ENCODE results near the gene CPB2. TPM values are rescaled to one million over a fixed set of nuclear protein-coding genes. Genes with fewer than 3 reads are reported as not detected.

CPB2 gene
- total and polyA plus RNA-seq, 9 of the 15 experiments (the other 6 are each of a cell fraction or from before 2014, with no cell fraction given): 0.03 to 0.16 (median 0.07) TPM; not detected in 6

DNA sequence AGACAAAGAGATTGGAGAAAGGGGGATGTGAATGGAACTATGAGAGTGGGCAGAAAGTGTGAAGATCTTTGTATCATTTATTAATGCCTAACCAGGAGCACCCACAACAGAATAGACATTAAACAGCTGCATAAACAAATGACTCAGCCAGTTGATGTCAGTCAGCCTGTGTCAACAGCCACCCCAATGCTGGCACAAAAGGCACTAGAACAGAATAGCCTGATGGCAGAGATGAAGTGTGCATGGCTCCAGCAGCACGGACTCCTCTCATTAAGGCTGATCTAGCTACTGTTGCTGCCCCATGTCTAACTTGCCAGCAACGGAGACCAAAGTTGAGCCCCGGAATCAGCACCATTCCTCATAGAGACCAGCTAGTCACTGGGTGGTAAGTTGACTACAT is 7.8 kb downstream of the CPB2 start:
- H3K4me1 ChIP-seq (replicated peaks in 1 of 2; ENCODE audit: control insufficient read depth in 2 of 2, insufficient read depth in 2 of 2, low read length in 2 of 2): peaks cover 0 to 12% of the 10 kb centered on the region in 2 experiments; a peak in 2 of 5 replicates
- H3K4me2 ChIP-seq (ENCODE audit: insufficient read depth, low read length): 0 out of 2 replicates have a peak overlapping the region, but pooled peaks have one; percentile 25
- ATAC-seq: no peak
- TF ChIP-seq, protein P1, sequence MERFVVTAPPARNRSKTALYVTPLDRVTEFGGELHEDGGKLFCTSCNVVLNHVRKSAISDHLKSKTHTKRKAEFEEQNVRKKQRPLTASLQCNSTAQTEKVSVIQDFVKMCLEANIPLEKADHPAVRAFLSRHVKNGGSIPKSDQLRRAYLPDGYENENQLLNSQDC (CRISPR knock-in tag; IDR thresholded peaks at IDR 0.05): no peak
- TF ChIP-seq ZNF507 (tag; conservative IDR thresholded peaks at IDR 0.05): no peak
- no peak for TF ChIP-seq CC2D1A (IDR thresholded peaks at IDR 0.05)
- TF ChIP-seq KLF16 (IDR thresholded peaks at IDR 0.05): no peak
- TF ChIP-seq POLR3G (IDR thresholded peaks at IDR 0.05; ENCODE audit: extremely low read depth, insufficient read length, insufficient replicate concordance): no peak
- no peak for TF ChIP-seq GATAD2A (IDR thresholded peaks at IDR 0.05)
- TF ChIP-seq, protein P2, sequence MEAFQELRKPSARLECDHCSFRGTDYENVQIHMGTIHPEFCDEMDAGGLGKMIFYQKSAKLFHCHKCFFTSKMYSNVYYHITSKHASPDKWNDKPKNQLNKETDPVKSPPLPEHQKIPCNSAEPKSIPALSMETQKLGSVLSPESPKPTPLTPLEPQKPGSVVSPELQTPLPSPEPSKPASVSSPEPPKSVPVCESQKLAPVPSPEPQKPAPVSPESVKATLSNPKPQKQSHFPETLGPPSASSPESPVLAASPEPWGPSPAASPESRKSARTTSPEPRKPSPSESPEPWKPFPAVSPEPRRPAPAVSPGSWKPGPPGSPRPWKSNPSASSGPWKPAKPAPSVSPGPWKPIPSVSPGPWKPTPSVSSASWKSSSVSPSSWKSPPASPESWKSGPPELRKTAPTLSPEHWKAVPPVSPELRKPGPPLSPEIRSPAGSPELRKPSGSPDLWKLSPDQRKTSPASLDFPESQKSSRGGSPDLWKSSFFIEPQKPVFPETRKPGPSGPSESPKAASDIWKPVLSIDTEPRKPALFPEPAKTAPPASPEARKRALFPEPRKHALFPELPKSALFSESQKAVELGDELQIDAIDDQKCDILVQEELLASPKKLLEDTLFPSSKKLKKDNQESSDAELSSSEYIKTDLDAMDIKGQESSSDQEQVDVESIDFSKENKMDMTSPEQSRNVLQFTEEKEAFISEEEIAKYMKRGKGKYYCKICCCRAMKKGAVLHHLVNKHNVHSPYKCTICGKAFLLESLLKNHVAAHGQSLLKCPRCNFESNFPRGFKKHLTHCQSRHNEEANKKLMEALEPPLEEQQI (IDR thresholded peaks at IDR 0.05): no peak
- no peak for TF ChIP-seq EHMT2 (IDR thresholded peaks at IDR 0.05)
- no peak for TF ChIP-seq MXI1 (IDR thresholded peaks at IDR 0.05; ENCODE audit: low read depth, low read length)
- TF ChIP-seq, protein P3, sequence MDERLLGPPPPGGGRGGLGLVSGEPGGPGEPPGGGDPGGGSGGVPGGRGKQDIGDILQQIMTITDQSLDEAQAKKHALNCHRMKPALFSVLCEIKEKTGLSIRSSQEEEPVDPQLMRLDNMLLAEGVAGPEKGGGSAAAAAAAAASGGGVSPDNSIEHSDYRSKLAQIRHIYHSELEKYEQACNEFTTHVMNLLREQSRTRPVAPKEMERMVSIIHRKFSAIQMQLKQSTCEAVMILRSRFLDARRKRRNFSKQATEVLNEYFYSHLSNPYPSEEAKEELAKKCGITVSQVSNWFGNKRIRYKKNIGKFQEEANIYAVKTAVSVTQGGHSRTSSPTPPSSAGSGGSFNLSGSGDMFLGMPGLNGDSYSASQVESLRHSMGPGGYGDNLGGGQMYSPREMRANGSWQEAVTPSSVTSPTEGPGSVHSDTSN (CRISPR knock-in tag; IDR thresholded peaks at IDR 0.05; ENCODE audit: low read depth): no peak
- TF ChIP-seq, protein P3 (tag; conservative IDR thresholded peaks at IDR 0.05; ENCODE audit: low read depth): no peak
- TF ChIP-seq, protein P4, sequence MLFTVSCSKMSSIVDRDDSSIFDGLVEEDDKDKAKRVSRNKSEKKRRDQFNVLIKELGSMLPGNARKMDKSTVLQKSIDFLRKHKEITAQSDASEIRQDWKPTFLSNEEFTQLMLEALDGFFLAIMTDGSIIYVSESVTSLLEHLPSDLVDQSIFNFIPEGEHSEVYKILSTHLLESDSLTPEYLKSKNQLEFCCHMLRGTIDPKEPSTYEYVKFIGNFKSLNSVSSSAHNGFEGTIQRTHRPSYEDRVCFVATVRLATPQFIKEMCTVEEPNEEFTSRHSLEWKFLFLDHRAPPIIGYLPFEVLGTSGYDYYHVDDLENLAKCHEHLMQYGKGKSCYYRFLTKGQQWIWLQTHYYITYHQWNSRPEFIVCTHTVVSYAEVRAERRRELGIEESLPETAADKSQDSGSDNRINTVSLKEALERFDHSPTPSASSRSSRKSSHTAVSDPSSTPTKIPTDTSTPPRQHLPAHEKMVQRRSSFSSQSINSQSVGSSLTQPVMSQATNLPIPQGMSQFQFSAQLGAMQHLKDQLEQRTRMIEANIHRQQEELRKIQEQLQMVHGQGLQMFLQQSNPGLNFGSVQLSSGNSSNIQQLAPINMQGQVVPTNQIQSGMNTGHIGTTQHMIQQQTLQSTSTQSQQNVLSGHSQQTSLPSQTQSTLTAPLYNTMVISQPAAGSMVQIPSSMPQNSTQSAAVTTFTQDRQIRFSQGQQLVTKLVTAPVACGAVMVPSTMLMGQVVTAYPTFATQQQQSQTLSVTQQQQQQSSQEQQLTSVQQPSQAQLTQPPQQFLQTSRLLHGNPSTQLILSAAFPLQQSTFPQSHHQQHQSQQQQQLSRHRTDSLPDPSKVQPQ (CRISPR knock-in tag; IDR thresholded peaks at IDR 0.05; ENCODE audit: borderline replicate concordance): no peak
- TF ChIP-seq PML (IDR thresholded peaks at IDR 0.05; ENCODE audit: low read length): no peak
- no peak for TF ChIP-seq ZNF140 (CRISPR knock-in tag; IDR thresholded peaks at IDR 0.05)
- no peak for TF ChIP-seq GTF2A2 (tag; IDR thresholded peaks at IDR 0.05)
- no peak for TF ChIP-seq ZNF121 (CRISPR knock-in tag; conservative IDR thresholded peaks at IDR 0.05)
- no peak for TF ChIP-seq NR3C1 (CRISPR knock-in tag; IDR thresholded peaks at IDR 0.05)

More for the DNA sequence above, 7.8 kb downstream of the CPB2 start:
- no TSS peak for BruUV-seq (replicated peaks)
- no peak overlapping the region for H3K9ac ChIP-seq (ENCODE audit: insufficient read depth in 1 of 2, low read depth in 2 of 2, low read length in 2 of 2)
- WGBS (ENCODE audit: insufficient coverage, low coverage, missing lambda C conversion rate): 34% methylated on average over 3 of the region's 3 CpGs
- DNase-seq (ENCODE audit: extremely low read depth in 1 of 4, low spot score in 3 of 4) (no peak), FAIRE-seq (no peak)
- POLR2A ChIA-PET: interaction anchor here (1.1 to 1.6 kb wide), 2 partner anchors 9 to 12 kb away, joined by 3 to 4 read pairs; no protein-coding TSS in a partner anchor
- H3K36me3 ChIP-seq (ENCODE audit: control insufficient read depth, insufficient read depth, low read length): no peaks in the 10 kb centered on the region
- no peaks in the 10 kb centered on the region for H3K9me1 ChIP-seq (ENCODE audit: control insufficient read depth, insufficient read depth, low read length)
- no peaks in the 10 kb centered on the region for H3K9me3 ChIP-seq (replicated peaks; ENCODE audit: control insufficient read depth, insufficient read depth, low read depth, low read length)
- CTCF ChIA-PET (ENCODE audit: low intra/inter-chr PET ratio): no interaction called here
- H3K27ac ChIP-seq (ENCODE audit: extremely low read depth, low read depth, low read length): no peak overlapping the region
- no peaks in the 10 kb centered on the region for H3K27me3 ChIP-seq (ENCODE audit: control insufficient read depth in 2 of 2, insufficient read depth in 2 of 2, low read length in 2 of 2)
- intact Hi-C loops (cut with micrococcal nuclease): no loop called here
- in situ Hi-C loops (cut with MboI): no loop called here
- H3K79me2 ChIP-seq (ENCODE audit: control insufficient read depth, insufficient read depth, low read length): no peaks in the 10 kb centered on the region
- no peaks in the 10 kb centered on the region for H4K20me1 ChIP-seq (replicated peaks; ENCODE audit: control insufficient read depth, insufficient read depth, low read length)
- 0 out of 2 replicates have a peak overlapping the region, but pooled peaks have one; percentile 32 for H2AFZ ChIP-seq (ENCODE audit: low read depth, low read length)
- H3K4me3 ChIP-seq: no peak overlapping the region
